ENCODE measurements around the gene ZBED2. TPM values are rescaled to one million over a fixed set of nuclear protein-coding genes. Genes with fewer than 3 reads are reported as not detected.

The ZBED2 gene
- total RNA-seq, 2 donors from 2014 or later, result 0.52 TPM; not detected in 1

GRCh38 chr3:111584744-111585143, 10.4 kb downstream of the ZBED2 start:
- Histone ChIP-seq H3K9ac (ENCODE audit: low read depth in 2 of 2, low read length in 2 of 2) (no peak overlapping the region), H3K4me3 (no peak overlapping the region), H3K36me3 (no peaks in the 10 kb centered on the region), H3K9me3 (no peaks in the 10 kb centered on the region), H3K27ac (no peak overlapping the region), H3K27me3 (no peaks in the 10 kb centered on the region), H3K4me1 (no peaks in the 10 kb centered on the region)
- DNase-seq, result no peak
- TF ChIP-seq, protein P1, sequence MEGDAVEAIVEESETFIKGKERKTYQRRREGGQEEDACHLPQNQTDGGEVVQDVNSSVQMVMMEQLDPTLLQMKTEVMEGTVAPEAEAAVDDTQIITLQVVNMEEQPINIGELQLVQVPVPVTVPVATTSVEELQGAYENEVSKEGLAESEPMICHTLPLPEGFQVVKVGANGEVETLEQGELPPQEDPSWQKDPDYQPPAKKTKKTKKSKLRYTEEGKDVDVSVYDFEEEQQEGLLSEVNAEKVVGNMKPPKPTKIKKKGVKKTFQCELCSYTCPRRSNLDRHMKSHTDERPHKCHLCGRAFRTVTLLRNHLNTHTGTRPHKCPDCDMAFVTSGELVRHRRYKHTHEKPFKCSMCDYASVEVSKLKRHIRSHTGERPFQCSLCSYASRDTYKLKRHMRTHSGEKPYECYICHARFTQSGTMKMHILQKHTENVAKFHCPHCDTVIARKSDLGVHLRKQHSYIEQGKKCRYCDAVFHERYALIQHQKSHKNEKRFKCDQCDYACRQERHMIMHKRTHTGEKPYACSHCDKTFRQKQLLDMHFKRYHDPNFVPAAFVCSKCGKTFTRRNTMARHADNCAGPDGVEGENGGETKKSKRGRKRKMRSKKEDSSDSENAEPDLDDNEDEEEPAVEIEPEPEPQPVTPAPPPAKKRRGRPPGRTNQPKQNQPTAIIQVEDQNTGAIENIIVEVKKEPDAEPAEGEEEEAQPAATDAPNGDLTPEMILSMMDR (IDR thresholded peaks at IDR 0.05), result no peak
- intact Hi-C loops (cut with DNase I), result no loop called here

- H3K27ac ChIP-seq, result no peak overlapping the region
- H3K9ac ChIP-seq (ENCODE audit: low read depth in 2 of 2, low read length in 2 of 2), result no peak overlapping the region
- H3K9me3 ChIP-seq, result no peaks in the 10 kb centered on the region
- H3K4me3 ChIP-seq, result no peak overlapping the region
- H3K4me1 ChIP-seq, result no peaks in the 10 kb centered on the region
- intact Hi-C loops (cut with DNase I), result no loop called here
- no peaks in the 10 kb centered on the region for H3K27me3 ChIP-seq
- no peaks in the 10 kb centered on the region for H3K36me3 ChIP-seq
- TF ChIP-seq, protein P1 (IDR thresholded peaks at IDR 0.05), result no peak
- no peak for DNase-seq
Measured at GRCh38 chr3:111582120-111582474, 13.0 kb downstream of the ZBED2 start.

DNA sequence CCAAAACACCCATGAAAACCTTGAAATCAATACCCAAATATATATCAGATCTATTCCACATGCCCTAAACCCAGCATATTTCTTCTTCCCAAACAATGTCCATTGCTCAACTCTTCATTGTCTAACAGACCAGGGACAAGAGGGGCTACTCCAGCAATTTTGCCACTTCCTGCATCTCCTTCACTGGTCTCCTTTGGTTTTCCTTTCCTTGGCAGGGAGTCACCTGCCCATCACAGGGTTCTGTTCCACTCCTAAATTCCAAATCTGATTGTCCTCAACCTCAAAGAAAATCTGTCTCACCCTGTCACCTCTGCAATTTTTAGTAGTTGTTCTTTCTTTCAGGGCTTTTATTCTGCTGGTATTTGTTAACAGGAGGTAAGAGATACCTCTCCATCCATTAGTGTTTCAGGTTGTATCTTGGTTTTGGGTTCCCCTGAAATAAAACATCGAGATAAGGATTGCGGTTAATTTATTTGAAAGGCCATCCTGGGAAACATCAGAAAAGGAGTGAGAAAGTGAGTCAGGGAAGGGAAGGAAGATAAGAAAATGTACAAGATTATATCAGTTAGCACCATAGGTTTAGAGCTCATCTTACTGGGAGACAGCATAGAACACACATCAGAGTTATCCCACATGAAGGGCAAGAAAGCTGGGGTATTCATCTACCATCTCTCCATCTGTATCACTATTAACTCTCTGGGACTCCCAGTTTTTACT, 13.6 kb downstream of the ZBED2 start:
- H3K4me1 ChIP-seq, result no peaks in the 10 kb centered on the region
- TF ChIP-seq, protein P1 (IDR thresholded peaks at IDR 0.05), result no peak
- no peak for DNase-seq
- no peaks in the 10 kb centered on the region for H3K27me3 ChIP-seq
- intact Hi-C loops (cut with DNase I), result no loop called here
- H3K9ac ChIP-seq (ENCODE audit: low read depth in 2 of 2, low read length in 2 of 2), result no peak overlapping the region
- no peaks in the 10 kb centered on the region for H3K9me3 ChIP-seq
- H3K4me3 ChIP-seq, result no peak overlapping the region
- H3K27ac ChIP-seq, result no peak overlapping the region
- H3K36me3 ChIP-seq, result no peaks in the 10 kb centered on the region

GRCh38 chr3:111579495-111579894, 15.7 kb downstream of the ZBED2 start:
- no peaks in the 10 kb centered on the region for H3K9me3 ChIP-seq
- no peaks in the 10 kb centered on the region for H3K4me1 ChIP-seq
- H3K4me3 ChIP-seq, result no peak overlapping the region
- no peaks in the 10 kb centered on the region for H3K27me3 ChIP-seq
- no peak for DNase-seq
- H3K27ac ChIP-seq, result no peak overlapping the region
- TF ChIP-seq, protein P1 (IDR thresholded peaks at IDR 0.05), result no peak
- intact Hi-C loops (cut with DNase I), result no loop called here
- H3K36me3 ChIP-seq, result no peaks in the 10 kb centered on the region
- no peak overlapping the region for H3K9ac ChIP-seq (ENCODE audit: low read depth in 2 of 2, low read length in 2 of 2)

DNA sequence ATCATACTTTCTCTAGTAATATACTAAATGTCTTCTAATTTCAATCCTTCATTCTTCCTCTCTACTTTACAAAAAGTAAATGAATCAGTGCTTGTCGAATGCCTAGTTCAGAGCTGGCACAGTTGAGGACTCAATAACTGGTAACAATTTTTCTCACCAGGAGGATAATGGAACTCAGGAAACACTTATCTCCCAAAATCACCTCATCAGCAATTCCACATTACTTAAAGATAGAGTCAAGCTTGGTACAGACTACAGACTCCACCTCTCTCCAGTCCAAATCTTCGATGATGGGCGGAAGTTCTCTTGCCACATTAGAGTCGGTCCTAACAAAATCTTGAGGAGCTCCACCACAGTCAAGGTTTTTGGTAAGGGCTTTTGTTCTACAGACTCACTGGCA, 16.3 kb downstream of the ZBED2 start:
- DNase-seq, result no peak
- H3K9ac ChIP-seq (ENCODE audit: low read depth in 2 of 2, low read length in 2 of 2), result no peak overlapping the region
- H3K4me1 ChIP-seq, result no peaks in the 10 kb centered on the region
- intact Hi-C loops (cut with DNase I), result no loop called here
- no peaks in the 10 kb centered on the region for H3K27me3 ChIP-seq
- TF ChIP-seq, protein P1 (IDR thresholded peaks at IDR 0.05), result no peak
- no peaks in the 10 kb centered on the region for H3K9me3 ChIP-seq
- no peaks in the 10 kb centered on the region for H3K36me3 ChIP-seq
- no peak overlapping the region for H3K4me3 ChIP-seq
- H3K27ac ChIP-seq, result no peak overlapping the region
